G401.6 (cell line): ENCODE measurements around the gene SLC38A5.
"Not testable (repeated sequence)": the region's sequence is repeated elsewhere in the genome, so short reads cannot be mapped to it uniquely, and the experiment has no call there.

Experiments
- FAIRE-seq: peaks from 2 replicates; lab custom pipeline; 2012; peaks lifted over from hg19 to GRCh38; lab: Jason Lieb, UNC

Gene SLC38A5

GRCh38 chrX:48470110-48470832, at the start of gene SLC38A5:
Gene SLC38A5 (minus strand): TSS chrX:48470260. CDS start chrX:48467924, 2,336 bp downstream.
- FAIRE-seq, result no peak

- not testable (repeated sequence) for FAIRE-seq
These were observed 49.4 kb upstream of the SLC38A5 start for GRCh38 chrX:48519481-48519880.

DNA sequence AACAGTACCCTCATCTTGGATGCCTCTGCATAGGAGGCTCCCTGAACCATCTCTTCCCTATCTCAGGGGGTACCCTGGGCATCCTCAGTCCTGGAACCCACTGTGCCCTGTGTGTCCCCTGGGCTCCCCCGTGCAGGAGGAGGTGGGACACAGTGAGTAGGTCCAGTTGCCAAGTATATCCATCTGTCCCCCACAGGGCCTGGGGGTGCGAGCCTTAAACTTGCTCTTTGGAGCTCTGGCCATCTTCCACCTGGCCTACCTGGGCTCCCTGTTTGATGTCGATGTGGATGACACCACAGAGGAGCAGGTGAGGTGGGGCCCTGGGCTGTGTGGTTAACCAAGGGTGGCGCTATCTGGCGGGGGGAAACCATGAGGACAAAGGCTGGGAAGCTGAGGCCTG, 46.9 kb upstream of the SLC38A5 start:
- no peak for FAIRE-seq

DNA sequence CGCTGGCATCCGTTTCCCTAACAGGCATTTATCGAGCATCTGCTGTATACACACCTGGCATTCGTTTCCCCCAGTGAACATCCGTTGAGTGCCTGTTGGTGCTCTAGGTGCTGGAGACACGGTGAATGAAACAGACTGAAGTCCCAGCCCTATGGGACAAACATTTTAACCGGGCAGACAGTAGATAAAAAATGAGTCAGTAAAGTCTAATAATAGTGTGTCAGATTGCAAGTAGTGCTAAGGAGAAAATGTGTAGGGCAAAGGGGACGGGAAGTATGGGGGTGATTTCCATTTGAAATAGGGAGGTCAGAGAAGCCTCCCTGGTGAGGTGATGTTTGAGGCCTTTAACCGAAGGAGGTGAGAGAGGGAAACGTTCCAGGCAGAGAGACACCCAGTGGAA, 46.2 kb upstream of the SLC38A5 start:
- FAIRE-seq, result no peak

GRCh38 chrX:48515842-48516241, 45.8 kb upstream of the SLC38A5 start:
- FAIRE-seq, result no peak

- FAIRE-seq, result no peak
These were observed 44.9 kb upstream of the SLC38A5 start for GRCh38 chrX:48514868-48515460.

- FAIRE-seq, result no peak
These were observed 44.2 kb upstream of the SLC38A5 start for GRCh38 chrX:48514126-48514806.

- FAIRE-seq, result no peak
These were observed 43.6 kb upstream of the SLC38A5 start for GRCh38 chrX:48513670-48514069.

DNA sequence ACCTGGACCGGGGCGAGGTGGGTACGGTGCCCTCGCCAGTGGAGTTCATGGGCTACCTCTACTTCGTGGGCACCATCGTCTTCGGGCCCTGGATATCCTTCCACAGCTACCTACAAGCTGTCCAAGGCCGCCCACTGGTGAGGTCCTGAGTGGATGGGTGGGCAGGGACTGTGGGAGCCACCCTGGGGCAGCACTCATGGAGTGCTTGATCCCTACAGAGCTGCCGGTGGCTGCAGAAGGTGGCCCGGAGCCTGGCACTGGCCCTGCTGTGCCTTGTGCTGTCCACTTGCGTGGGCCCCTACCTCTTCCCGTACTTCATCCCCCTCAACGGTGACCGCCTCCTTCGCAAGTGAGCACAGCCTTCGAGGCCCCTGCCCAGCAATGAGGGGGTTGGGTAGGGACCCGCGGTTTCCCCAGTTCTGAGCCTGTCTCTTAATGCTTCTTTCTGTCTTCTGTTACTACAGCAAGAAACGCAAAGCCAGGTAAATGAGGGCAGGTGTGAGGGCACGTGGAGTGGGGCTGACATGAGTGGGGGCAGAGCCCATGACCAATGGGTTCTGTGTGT, 42.4 kb upstream of the SLC38A5 start:
- no peak for FAIRE-seq

DNA sequence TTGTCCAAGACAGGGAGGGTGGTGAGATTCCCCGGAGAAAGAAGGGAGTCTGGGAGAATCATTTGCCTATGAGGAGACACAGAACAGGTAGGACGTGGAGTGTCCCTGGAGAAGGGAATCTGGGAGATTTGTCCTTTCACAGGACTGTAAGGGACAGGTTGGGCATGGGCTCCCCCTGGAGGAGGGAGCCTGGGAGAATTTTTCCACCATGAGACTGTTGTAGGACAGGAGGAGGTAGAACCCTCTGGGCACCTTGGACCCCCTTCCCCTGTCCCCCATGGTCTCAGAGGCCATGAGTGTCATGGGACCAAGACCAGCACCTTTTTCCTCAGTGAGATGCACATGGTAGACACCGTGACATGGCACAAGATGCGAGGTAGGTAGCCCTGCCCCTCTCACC, 41.5 kb upstream of the SLC38A5 start:
- FAIRE-seq, result no peak

DNA sequence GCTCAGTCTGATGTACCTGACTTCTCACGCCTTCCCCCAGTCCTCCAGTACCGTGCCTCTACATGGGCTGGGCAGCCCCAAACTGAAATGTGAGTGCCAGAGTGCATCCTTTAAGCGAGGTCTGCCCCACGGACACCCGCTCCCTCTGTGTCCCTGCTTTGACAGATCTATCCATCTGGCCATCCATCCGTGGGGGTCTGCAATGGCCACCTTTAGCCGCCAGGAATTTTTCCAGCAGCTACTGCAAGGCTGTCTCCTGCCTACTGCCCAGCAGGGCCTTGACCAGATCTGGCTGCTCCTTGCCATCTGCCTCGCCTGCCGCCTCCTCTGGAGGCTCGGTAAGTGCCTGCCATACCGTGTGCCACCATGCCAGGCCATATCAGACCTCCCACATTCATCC, 39.6 kb upstream of the SLC38A5 start:
- FAIRE-seq, result no peak

DNA sequence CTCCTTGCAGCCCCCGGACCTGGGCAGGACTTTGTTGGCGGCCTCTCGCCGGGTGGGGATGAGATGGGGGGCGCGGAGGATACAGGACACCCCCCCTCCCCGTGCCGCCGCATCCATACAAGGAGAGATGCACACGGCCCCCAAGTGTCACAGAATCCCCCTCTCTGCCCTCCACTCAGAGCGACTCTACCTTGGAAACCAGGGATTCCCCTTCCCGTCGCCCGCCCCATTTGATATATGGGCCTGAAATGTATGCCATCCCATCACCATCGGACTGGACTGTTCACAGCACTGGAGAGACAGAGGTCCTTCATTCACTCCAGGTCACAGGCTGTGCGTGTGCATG, 39.2 kb upstream of the SLC38A5 start:
- FAIRE-seq, result no peak

DNA sequence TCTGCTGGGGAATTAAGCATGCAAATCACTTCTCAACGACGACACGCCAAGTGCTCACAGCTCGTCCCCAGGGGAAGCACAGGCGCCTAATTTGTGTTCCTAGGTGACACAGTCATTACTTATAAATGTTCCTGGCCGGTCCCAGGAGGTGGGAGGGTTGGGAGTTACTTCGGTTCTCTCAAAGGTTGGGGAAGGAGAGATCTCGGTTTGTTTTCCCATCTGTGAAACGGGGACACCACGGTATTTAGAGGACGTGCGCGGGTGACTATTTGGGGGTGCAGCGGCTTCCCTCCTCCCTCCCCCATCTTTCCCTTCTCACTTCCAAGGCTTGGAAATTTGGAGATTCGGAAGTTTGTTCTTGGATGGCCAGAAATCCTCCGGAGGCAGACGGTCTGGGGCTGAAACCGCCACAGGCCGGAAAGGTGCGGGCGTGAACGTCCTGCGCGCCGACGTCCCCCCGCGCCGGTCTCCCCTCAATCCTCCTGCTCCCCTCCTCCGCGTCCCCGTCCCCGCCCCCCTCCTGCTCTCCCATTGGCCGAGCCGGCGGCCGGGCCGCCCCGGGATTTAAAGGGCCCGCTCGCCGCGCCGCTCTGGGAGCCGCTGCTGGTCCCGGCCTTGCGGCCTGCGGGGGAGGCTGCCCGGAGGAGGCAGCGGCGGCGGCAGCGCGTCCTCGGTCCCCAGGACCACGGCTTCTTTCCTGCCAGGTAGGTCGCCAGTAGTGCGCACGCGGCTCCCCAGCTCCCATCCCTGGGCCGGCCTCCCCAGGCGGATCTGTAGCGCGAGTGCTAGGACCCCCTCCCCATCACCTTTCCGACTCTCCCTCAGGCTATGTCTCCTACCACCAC, 38.6 kb upstream of the SLC38A5 start, which contains the start of gene PORCN:
Gene PORCN, plus strand, starts transcription at position 593 of the 845 bp plus-strand sequence. CDS start 829 bp downstream, outside the sequence.
- no peak for FAIRE-seq

DNA sequence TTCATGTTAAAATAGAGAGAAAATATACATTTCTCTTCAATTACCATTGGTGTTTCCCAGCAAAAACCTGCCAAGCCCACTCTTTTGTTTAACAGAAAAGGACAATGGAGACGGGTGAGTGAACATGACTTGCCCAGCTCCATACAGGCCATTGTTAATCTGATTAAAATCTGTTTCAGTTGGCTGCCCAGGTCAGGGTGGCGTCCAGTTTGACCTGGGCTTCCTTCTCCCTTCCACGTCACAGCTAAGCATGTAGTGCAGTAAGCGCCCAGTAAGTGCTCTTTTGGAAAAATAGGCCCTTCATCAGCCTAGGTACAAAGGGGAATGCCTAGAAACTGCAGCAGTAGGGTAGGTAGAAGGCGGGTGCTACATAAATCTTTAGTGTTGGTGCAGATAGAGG, 37.2 kb upstream of the SLC38A5 start:
- FAIRE-seq, result no peak

GRCh38 chrX:48505481-48505880, 35.4 kb upstream of the SLC38A5 start:
- no peak for FAIRE-seq

DNA sequence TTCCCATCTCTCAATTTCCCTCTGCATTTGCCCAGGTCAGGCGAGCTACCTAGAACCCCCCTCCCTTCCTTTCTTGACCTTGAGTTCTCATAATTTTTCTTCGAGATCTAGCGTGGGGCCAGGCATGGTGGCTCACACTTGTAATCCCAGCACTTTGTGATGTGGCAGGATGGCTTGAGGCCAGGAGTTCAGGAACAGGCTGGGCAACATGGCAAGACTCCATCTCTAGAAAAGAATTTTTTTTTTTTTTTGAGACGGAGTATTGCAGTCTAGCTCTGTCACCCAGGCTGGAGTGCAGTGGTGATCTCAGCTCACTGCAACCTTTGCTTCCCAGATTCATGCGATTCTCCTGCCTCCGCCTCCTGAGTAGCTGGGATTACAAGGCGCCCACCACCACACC, 34.2 kb upstream of the SLC38A5 start:
- FAIRE-seq, result no peak

DNA sequence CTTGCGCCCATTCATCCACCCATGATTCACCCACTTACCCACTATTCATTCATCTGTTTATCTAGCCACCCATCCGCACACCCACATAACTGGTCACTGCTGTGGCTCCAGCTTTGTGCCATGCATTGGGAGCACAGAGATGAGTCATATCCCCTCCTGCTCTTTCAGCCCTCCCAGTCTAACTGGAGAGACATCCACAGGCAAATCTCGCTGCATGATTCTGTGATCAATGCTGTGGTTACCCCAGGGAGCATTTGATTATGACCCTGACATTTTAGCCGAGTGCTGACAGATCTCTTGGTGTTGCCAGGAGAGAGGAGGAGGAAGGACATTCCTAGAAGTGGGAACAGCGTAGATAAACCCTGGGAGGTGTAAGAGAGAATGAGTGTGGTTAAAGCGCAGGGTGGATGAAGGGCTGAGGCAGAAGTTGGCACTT, 28.3 kb upstream of the SLC38A5 start:
- no peak for FAIRE-seq

GRCh38 chrX:48497871-48498270, 27.8 kb upstream of the SLC38A5 start:
- no peak for FAIRE-seq

GRCh38 chrX:48496660-48497059, 26.6 kb upstream of the SLC38A5 start:
- no peak for FAIRE-seq

DNA sequence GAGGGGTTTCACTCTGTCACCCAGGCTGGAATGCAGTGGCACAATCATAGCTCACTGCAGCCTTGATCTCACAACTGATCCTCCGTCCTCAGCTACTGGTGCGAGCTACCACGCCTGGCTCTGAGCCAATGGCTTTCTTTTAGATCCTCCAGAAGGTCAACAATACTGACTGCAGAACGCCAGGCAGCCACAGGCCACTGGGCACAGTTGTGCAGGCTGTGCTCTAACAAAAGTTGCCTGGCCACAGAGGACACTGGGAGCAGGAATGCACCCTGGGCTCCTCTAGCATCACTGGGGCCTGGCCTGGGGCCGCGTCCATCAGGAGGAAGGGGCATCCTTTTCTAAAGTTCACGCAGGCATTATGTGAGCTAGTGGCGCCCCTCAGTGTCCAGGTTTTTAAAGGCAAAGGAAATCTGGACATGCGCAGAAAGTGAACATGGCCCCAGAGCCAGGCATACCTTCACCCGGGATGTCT, 23.9 kb upstream of the SLC38A5 start:
- no peak for FAIRE-seq

GRCh38 chrX:48492293-48492910, 22.3 kb upstream of the SLC38A5 start:
- no peak for FAIRE-seq

DNA sequence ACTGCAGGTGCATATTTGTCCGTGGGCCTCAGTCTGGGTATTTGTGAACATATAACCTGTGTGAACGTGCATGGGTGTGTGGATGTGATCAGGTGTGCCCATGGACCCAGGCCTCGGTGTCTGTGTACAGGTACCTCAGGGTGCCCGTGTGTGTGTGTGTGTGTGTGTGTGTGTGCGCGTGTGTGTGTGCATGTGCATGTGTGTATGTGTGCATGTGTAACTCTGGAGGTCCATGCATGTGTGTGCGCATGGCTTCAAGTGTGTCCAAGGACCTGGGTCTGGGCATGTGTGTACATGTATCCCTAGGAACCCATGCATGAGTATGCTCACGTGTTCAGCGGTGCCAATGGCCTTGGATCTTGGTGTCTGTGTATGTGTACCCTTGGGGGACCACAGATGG, 21.7 kb upstream of the SLC38A5 start:
- no peak for FAIRE-seq
